CD1c-positive myeloid dendritic cell (primary cell): ENCODE measurements around the gene PACS1.

Experiments used
- DNase-seq: peaks from one replicate; pipeline ENCODE4 v3.0.0-alpha.2; 2016; ENCODE audit errors: extremely low spot score

Gene PACS1

DNA sequence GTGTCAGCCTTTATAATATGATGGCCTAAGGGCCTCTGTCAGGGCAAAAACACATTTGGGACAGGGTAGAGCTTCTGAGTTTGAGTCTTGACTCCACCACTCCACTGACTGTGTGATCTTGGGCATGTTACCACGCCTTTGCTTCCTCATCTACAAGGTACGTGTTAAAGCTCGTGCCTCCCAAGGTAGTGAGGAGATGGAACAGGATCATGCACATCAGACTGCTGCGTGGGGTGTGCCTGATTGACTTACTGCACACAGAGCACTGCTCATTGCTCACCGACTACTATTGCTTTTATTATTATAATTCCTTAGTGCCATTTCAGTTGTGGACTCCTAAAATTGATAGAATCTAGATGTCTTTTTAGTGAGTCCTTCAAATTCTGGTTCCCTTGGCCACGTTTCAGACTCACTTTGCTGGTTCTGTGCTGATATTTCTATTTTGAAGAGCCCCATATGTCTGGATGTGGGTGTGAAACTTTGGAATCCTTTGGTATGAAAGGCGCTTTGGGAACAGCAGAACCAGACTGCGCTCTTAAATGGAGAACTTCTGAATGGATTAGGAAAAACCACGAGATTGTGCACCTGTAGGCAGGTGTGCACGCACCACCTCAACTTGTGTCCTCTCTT, 154.3 kb downstream of the PACS1 start:
- DNase-seq = no peak

DNA sequence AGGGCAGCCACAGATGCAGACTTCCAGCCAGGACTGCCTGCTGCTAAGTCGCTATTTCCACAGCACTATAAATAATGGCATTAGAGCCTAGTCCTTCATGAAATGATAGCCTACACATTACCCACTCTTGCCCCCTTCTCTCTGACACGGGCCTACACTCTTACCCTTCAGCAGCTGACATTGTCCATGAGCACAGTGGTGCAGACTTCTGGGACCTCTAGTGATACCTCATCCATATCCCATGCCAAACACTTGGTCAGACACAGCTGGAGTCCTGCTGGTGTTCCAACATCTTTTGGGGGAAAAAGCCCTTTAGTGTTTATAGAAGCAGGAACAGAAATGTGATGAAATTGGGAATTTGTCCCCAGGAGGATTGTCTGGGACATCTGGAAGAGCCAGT, 155.0 kb downstream of the PACS1 start:
- no peak for DNase-seq

DNA sequence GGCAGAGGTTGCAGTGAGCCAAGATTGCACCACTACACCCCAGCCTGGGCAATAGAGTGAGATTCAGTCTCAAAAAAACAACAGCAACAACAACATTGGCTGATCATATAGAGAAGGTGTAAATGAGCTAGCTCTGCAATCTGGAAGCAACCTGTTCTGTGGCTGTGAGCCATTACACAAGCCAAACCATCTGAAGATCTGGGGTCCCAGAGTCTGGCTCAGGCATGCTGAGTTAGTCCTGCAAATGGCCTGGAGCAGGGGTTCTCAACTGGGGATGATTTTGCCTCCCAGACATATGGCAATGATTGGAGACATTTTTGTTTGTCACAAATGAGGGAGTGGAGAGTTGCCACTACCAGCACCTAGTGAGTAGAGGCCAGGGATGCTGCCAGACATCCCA, 156.0 kb downstream of the PACS1 start:
- DNase-seq = no peak

DNA sequence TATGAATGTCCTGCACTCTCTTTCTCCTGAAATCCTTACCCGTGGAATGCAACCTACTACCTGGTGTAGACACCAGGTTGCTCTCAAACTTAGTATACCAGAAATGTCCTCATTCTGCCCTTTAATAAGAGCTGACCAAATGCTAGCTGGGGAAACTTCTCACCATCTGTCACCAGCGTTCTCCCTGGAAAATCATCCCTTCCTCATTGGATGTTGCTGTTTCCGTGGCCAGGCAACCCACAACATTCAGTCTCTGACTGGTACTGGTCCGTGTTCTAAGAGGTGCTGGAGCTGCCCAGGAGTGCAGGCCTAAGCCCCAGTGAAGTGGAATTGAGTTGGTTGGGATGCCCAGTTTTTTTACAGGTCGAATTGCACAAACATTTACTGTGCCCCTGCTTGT, 157.6 kb downstream of the PACS1 start:
- no peak for DNase-seq

DNA sequence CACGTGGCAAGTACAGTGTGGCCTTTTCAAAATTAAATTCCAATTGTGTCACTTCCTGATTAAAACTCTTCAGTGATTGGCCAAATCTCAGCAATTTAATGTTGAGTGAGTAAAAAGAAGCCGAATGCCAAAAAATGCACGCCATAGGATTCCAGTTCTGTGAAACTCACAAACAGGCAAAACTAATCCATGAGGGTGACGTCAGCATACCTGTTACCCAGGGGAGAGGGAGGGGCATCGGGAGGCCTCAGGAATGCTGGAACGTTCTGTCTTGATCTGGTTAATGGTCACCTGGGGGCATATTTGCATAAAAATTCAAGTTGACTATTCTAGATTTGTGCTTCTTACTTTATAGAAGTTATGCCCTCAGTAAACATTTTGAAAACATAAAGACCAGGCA, 158.4 kb downstream of the PACS1 start:
- no peak for DNase-seq

DNA sequence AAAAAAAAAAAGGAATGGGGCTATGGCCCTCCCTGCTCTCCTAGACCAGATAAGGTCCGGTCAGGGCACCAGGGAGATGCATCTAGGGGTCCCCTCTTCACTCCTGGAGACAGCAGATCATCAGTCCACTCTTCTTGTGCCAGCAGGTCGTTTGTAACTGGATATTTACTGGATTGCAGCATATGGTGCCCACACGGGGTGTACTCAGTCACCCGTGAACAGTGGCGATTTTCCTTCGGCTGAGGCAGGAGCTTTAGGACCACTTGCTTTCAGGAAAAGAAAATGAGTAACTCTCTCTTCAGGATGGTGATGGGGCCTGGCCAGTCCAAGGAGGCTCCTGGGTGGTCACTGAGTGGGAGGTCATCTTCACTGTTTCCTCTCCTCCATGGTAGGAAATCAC, 160.1 kb downstream of the PACS1 start:
- DNase-seq = no peak

DNA sequence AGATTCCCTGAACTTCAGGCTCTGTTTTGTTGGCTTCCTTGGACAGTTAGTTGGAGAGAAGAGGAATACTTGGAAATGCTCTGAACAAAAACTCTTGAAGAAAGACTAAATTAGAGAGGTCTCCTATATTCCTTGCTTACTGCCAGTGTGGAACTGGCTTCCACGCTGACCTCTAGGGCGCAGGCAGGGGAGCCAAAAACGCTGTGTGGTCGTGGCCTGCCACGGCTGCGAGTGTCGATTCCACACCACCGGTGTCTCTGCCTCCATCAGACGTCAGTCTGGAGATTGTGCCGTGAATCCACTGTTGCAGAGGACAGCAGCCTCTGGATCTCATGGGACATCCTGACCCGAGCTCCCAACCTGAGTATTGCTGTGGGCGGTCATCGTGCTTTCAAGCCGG, 160.9 kb downstream of the PACS1 start:
- DNase-seq = no peak

DNA sequence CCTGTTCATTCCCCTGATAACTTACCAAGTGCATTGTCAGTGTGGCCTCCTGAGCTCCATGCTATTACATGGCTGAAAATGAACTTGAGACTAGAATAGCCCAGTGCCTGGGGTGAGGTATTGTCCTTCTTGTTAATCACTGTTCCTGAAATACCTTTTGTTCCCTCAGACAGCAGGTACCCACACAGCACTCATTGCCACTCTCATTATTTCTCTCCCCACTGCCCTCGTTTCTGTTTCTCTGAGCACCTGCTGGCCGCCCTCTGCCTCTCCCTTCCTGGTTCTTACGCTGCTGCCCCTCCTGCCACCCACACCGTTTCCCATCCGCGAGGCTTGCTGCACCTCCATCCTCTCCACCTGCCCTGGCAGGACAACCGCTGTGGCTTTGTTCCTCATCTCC, 161.5 kb downstream of the PACS1 start:
- no peak for DNase-seq

DNA sequence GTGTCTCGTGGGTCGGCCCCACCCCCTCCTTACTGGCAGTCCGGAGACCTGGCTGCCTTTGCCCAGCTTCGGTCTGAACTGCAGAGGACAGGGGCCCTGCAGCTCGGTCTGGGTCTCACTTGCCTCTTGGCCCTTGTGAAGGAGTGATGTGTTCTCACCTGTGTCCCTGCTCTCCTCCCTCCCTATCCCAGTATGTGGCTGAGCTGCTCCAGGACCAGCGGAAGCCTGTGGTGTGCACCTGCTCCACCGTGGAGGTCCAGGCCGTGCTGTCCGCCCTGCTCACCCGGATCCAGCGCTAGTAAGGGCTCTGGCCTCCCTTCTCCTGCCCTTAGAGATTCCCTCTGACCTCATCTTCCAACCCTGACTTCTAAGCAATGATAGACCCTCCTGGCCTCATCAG, 162.7 kb downstream of the PACS1 start:
- no peak for DNase-seq

DNA sequence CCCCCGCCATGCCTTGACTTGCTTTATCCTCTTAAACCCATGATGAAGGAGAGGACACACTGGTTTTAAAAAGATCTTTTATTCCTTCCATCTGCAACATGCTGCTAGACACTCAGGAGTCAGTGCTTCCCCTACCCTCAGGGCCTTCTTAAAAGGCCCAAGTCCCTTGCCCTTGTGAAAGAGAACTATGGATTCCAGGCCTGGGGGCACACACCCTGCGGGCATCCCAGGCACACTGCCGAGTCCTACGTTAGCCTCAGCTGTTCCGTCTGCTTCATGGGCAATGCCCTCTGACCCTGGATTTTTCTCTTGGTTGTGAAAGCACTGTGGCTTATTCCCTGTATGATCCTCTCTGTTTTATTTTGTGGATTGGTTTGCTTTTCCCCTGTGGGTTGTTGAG, 163.2 kb downstream of the PACS1 start:
- no peak for DNase-seq

DNA sequence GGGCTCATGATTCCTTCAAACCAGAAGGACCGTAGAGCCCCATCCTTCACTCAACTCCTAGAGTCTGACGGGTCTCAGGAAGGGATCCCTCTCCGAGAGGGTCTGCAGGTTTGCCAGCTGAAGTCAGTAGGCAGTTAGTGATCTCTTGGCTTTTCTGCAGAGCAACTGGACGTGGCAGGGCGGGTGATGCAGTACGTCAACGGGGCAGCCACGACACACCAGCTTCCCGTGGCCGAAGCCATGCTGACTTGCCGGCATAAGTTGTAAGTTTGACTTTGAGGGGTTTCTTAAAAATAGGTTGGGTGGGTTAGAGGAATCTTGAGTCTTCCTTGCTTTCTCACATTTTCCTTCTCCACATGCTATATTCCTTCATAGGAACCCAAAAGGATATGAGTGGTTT, 165.1 kb downstream of the PACS1 start:
- DNase-seq = no peak

DNA sequence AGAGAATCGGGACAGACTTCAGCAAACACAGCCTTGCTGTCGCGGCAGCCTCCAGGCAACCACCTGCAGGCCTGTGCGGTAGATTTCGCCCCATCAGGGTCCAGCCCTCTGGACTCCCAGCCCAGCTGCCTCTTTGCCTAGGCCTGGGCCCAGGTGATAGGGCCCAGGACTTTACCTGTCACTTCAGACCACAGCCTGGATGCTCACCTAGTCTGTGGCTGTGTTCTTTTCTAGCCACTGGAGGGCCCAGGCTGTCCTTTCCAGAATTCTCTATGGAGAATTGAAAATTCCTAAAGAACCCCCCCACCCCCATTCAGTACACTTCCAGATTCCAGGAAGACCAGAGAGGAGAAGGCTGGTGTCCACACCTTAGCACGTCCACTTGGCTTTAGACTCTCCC, 167.8 kb downstream of the PACS1 start:
- DNase-seq = no peak

DNA sequence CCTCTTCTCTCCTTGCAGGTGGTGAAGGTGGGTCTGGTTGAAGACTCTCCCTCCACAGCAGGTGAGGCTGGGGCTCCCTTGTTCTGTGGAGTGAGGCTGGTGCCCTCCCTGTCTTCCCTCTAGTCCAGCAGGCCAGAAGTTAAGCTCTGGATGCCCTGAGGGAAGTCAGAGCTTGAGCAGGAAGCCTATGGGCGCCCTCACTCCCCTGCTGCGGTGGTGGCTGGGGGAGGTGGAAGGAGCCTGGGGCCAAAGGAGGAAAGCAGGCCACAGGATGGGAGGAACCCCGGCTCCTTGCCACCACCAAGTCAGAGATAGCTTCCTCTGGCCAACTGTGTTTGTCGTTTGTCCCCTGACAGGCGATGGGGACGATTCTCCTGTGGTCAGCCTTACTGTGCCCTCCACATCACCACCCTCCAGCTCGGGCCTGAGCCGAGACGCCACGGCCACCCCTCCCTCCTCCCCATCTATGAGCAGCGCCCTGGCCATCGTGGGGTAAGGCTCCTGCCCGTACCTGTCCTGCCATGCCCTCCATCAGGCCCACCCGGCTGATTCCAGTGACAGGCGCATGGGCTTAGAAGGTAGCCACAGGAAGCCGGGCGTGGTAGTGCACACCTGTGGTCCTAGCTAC, 168.8 kb downstream of the PACS1 start:
- DNase-seq = no peak

DNA sequence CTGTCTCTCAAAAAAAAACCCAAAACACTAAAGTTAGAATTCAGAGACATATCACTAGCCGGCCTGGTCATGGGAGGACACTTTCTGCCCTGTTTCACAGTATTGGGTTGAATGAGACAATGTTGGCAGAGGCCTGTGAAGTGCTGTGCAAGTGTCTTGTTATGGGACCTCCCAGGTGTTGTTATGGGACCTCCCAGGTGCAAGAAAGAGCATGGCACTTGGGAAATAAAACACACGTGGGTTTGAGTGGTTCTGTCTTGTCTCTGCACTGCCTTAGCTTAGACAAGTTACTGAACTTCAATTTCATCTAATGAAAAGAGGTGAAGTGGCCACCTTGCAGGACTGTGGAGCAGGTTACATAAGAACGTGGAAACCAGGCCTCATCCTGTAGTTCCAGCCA, 169.4 kb downstream of the PACS1 start:
- no peak for DNase-seq

DNA sequence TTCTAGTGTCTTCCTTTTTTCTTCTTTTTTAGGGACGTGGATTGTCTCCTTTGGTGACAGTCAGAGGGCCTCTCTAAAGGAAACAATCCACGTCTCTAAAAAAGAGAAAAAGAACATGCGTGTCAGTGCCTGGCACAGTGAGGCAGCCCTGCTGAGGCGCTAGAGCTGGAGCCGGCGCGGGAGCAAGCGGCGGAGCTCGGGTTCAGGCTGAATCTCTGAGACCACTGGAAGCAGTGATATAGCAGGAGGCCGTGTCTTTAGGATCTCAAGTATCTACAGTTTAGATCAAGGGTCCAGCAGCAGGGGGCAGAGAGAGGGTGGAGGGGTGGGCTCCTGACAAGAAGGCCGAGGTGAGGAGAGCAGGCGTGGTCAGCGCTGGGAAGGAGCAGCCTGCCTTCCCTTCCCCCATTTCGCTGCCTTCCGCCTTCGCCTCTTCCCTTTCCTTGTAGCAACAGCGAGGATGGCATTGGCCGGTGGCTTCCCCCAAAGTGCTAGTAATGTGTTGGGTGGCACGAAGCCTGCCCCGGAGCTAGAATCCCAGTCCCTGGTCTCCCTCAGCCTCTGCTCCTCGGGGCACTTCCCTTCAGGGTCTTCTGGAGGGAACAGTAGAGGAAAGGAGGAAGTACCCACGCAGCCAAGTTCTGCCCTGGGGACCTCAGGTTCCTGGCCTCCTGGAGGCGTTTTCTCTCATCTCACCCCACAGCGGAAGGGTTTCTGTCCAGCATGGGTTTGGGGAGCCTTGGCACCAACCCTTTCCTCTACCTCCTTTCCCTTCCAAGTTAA, 170.1 kb downstream of the PACS1 start:
- no peak for DNase-seq

DNA sequence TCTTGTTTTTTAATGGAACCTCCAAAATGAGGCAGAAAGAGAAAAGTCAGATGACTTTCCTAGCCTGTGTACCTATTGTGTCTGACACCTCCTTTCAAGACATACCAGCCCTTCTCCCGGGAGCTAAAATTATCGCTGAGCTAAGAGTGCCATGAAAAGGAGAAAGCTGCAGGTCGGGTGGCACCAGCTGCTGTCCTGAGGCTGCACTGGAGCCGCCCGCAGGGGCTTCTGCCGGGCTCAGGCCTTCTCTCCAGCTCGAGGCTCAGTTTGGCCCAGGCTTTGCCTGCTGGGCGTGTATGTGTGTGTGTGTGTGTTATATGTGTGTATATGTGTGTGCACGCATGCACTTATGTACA, 170.7 kb downstream of the PACS1 start:
- DNase-seq = no peak

DNA sequence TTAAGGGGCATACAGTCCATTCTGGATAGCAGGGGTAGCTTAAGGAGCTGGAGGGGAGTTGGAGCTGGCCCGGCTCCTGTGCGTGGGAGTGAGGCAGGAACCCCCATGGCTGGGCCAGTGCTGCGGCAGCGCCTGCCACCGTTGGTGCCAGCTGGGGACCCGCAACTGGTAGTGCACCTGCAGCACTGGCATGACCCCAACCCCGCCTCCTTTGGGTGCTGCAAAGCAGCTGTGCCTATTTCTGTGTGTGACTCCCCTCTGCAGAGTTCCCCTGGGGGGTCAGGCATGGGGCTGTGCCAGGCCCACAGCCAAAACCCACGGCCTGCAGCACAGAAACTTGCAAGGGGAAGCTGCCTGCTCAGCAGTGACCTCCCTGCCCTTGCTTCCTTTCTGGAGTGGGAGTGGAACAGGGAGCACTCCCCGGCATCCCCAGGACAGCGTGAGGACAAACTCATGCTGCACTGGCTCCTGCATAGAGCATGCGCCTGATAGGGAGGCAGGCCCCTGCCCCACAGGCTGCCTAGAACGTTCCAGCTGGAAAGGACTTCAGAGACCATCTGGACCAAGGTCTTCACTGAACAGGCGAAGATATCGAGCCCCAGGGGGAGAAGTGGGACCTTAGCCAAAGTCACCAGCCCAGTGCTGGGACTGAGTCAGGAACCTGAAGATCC, 172.2 kb downstream of the PACS1 start:
- no peak for DNase-seq

DNA sequence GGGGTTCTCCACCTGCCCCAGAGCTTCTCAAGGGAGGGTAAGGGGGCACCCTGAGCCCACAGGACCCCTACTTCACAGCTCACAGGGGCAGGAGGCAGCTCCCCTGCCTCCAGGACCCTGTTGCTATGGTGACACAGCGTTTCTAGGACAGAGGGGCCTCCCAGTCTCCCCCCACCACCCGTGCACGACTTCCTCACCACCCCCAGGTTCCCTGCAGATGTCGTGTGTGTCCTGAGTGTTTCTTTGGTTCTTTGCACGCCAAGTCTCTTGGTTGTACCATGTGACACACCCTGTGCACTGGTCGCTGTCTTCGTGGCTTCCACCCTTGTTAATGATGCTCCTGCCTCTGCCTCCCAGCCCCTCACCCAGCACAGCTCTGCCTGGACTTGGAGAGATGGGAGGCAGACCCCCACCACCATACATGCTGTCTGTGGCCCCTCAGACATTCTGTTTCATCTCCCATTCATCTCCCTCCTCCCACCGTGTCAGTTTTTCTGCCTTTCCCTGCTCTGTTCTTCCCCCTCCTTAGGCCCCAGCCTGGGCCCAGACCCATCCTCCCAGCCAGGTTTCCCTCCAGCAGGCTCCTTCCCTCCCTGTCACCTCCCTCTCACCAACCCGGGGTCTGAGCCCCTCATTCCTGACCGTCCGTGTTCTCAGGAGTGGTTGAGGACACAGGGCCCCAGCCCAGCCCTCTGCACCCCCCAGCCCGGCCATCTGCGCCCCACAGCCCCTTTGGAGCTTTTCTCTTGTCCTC, 173.9 kb downstream of the PACS1 start:
- DNase-seq = no peak

DNA sequence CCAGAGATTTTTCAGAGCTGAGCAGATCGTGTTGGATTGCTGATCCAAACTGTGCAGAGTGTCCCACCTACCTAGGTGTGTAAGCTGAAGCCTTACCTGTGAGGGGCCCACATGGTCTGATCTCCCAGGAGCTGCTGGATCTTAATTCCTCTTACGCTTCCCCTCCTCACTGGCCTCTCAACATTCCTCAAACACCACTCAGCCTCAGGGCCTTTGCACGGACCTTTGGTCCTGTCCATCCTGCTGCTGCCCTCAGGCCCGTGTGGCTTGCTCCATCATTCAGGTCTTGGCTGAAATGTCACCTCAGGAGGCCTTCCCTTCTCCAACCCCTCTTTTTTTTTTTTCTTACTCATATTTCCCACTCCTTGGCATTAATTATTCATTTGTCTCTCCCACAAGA, 177.2 kb downstream of the PACS1 start:
- DNase-seq = no peak

DNA sequence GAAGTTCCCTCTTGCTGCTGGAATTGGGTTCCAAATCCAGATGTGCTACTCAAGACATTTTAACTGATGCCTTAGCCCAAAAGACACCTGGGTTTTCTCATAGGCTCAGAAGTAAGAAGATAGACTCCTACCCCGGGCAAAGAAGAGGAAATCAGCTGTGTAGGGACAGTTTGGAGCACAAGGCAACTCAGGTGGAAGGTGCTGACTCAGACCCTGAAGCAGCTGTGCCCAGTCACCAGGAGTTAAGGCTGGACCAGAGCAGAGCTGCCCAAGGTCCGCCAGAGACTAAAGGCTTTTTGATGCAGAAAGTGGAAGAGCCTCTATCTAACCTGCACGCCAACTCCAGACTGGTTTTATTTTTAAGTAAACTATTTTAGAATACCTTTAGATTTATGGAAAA, 177.7 kb downstream of the PACS1 start:
- no peak for DNase-seq

DNA sequence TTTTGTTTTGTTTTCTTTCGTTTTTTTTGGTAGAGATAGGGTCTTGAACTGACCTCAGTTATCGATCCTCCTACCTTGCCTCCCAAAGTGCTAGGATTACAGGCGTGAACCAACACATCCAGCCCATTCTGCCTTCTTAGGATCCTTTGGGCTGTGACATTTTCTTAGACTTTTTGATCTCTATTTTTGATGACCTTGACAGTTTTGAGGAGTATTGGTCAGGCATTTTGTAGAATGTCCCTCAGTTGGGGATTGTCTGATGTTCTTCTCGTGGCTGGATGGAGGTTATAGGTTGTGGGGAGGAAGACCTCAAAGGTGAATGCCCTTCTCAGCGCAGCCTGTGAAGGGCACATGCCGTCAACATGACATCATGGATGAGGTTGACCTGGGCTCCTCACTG, 178.8 kb downstream of the PACS1 start:
- no peak for DNase-seq

DNA sequence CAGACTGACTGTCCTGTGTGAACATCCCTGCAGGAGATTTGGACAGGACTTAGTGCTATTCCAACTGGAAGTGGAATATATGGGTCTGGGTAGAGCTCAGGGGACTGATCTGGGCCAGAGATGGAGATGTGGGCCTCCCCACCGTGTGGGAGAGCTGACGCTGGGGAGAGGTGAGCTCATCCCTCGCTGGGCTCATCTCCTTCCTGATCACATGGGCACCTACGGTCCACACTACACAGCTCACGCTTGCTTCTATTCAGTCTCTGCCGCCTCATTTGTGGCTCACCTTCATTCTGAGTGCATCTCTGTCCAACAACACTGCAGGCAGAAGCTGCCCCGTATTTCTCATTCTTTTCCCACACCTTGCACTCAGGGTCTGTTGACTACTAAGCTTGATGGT, 181.7 kb downstream of the PACS1 start:
- DNase-seq = no peak
